Lung (tissue), 13 donors: ENCODE data around the gene ZNF771. TPM values are rescaled to one million over a fixed set of nuclear protein-coding genes. Genes with fewer than 3 reads are reported as not detected.

Source experiments
- ATAC-seq: fragments of 200-7000 bp; cut with Tn5 transposase; one replicate; pipeline ENCODE4 v1.9.1; 2020; ENCODE audit warnings: moderate number of reproducible peaks; ENCODE audit not compliant: insufficient read depth, low FRiP score
- DNase-seq, 3 donors: peaks; one replicate each; pipeline ENCODE4 v3.0.0-alpha.2; 2013 to 2017
- H3K27ac ChIP-seq, 2 donors: one replicate each; pipeline ENCODE4 v1.5.1; 2013; ENCODE audit warnings: mild to moderate bottlenecking in 2 of 2, moderate library complexity in 2 of 2, control low read depth in 1 of 2, inconsistent platforms in 1 of 2, low read depth in 1 of 2, low read length in 1 of 2
- H3K27me3 ChIP-seq, 3 donors: one replicate each; pipeline ENCODE4 v1.5.1; 2013; ENCODE audit warnings: low read length in 2 of 3; ENCODE audit not compliant: control insufficient read depth in 3 of 3, insufficient read depth in 3 of 3
- H3K36me3 ChIP-seq, 4 donors: one replicate each; pipeline ENCODE4 v1.5.1; 2013; ENCODE audit warnings: low read length in 4 of 4, mild to moderate bottlenecking in 1 of 4, moderate library complexity in 1 of 4; ENCODE audit not compliant: control insufficient read depth in 4 of 4, insufficient read depth in 4 of 4
- H3K4me1 ChIP-seq, 5 donors: one replicate each; pipeline ENCODE4 v1.5.1; 2013; ENCODE audit warnings: low read length in 5 of 5, mild to moderate bottlenecking in 2 of 5, moderate library complexity in 1 of 5; ENCODE audit not compliant: control insufficient read depth in 5 of 5, insufficient read depth in 5 of 5
- H3K4me3 ChIP-seq: one replicate; pipeline ENCODE4 v1.5.1; 2013; ENCODE audit warnings: mild to moderate bottlenecking, control low read depth, moderate library complexity
- H3K9ac ChIP-seq, 2 donors: one replicate each; pipeline ENCODE4 v1.5.1; 2013; ENCODE audit warnings: low read length in 2 of 2, control low read depth in 1 of 2; ENCODE audit not compliant: insufficient read depth in 1 of 2
- H3K9me3 ChIP-seq, 4 donors: one replicate each; pipeline ENCODE4 v1.5.1; 2013; ENCODE audit warnings: low read length in 3 of 4, mild to moderate bottlenecking in 1 of 4, moderate library complexity in 1 of 4; ENCODE audit not compliant: control insufficient read depth in 4 of 4, insufficient read depth in 3 of 4
- CTCF ChIP-seq: IDR thresholded peaks from 2 replicates; pipeline ENCODE4 v1.5.1; 2012; ENCODE audit warnings: mild to moderate bottlenecking; ENCODE audit errors: control extremely low read depth, extremely low read depth
- WGBS, 2 donors: extraction: QIAGEN DNeasy Blood & Tissue Kit; methylation state at CpG; one replicate each; pipeline ENCODE4 v1.1.7; 2013; 5-methylcytosine and 5-hydroxymethylcytosine counted together
- polyA plus RNA-seq, 2 donors: library from polyadenylated mRNA; stranded (reverse); fragments of 200-250 nt; gene quantifications; one replicate each; pipeline ENCODE4 v1.2.1, GENCODE V29; 2013
- small RNA-seq: library from RNA; depleted of rRNA; stranded (forward); fragments of <200 nt; gene quantifications from one replicate; pipeline ENCODE3, GENCODE V24; 2014; ENCODE audit warnings: low replicate concordance
- total RNA-seq, 2 donors: library from RNA; depleted of rRNA in 1 of 2; stranded (reverse); fragments of >200 nt in 1 of 2; gene quantifications; one replicate each; pipeline ENCODE4 v1.2.1, GENCODE V29; 2014 to 2021
- donor health status: control.
- donor health status: control.
- donor health status: Bipolar disorder and iron deficiency.
- donor health status: healthy.
- donor health status: DM: yes; HTN: yes; CAD: no.

ZNF771 gene
- total and polyA plus RNA-seq, 4 donors, result 3.0 to 7.2 (median 4.3) TPM

GRCh38 chr16:30464078-30464477, 56.7 kb downstream of the ZNF771 start:
- H3K27me3 ChIP-seq, result no peaks in the 10 kb centered on the region
- no peak overlapping the region for H3K9ac ChIP-seq
- 73 to 84% methylated on average over 7 of the region's 7 CpGs for WGBS, 2 donors
- H3K27ac ChIP-seq, result no peak overlapping the region
- no peak overlapping the region for H3K4me3 ChIP-seq
- H3K36me3 ChIP-seq, result no peaks in the 10 kb centered on the region
- H3K4me1 ChIP-seq, result no peaks in the 10 kb centered on the region
- no peak for TF ChIP-seq CTCF
- no peak for DNase-seq
- ATAC-seq, result no peak
- H3K9me3 ChIP-seq, result no peaks in the 10 kb centered on the region

Small RNA genes within 50 kb of the gene (small RNA-seq; reads per million reads assigned to genes)
- gene RF00019, result not detected
- 0.15 reads per million for gene RF00406

Other genes with a start within 250 kb of the ZNF771 start
- gene CORO1A, start 224.0 kb upstream of the ZNF771 start, total RNA-seq, result 100 to 1,000 TPM in 1 of 2 donors, 10 to 100 TPM in 1; 47.7 to 143 TPM
- 100 to 1,000 TPM in 1 of 2 donors, 10 to 100 TPM in 1; 41.8 to 419 TPM for gene CORO1A, start 224.0 kb upstream of the ZNF771 start, polyA plus RNA-seq
- gene BOLA2B, start 213.9 kb upstream of the ZNF771 start, total RNA-seq, result 100 to 1,000 TPM in 1 of 2 donors, 1 to 10 TPM in 1; 9.8 to 111 TPM
- 100 to 1,000 TPM; 253 to 320 TPM for gene BOLA2B, start 213.9 kb upstream of the ZNF771 start, polyA plus RNA-seq
- gene SLX1A, start 213.7 kb upstream of the ZNF771 start, total RNA-seq, result 10 to 100 TPM; 24.0 to 96.0 TPM
- 10 to 100 TPM; 63.4 to 86.8 TPM for gene SLX1A, start 213.7 kb upstream of the ZNF771 start, polyA plus RNA-seq
- 10 to 100 TPM; 16.3 to 22.4 TPM for gene SULT1A3, start 208.4 kb upstream of the ZNF771 start, total RNA-seq
- gene SULT1A3, start 208.4 kb upstream of the ZNF771 start, polyA plus RNA-seq, result 10 to 100 TPM in 1 of 2 donors, 1 to 10 TPM in 1; 8.3 to 32.8 TPM
- 10 to 100 TPM in 1 of 2 donors, 1 to 10 TPM in 1; 8.4 to 22.9 TPM for gene NPIPB13, start 159.1 kb upstream of the ZNF771 start, total RNA-seq
- gene NPIPB13, start 159.1 kb upstream of the ZNF771 start, polyA plus RNA-seq, result 1 to 10 TPM; 3.5 to 4.7 TPM
- 10 to 100 TPM; 37.5 to 69.8 TPM for gene CD2BP2, start 52.3 kb upstream of the ZNF771 start, total RNA-seq
- gene CD2BP2, start 52.3 kb upstream of the ZNF771 start, polyA plus RNA-seq, result 10 to 100 TPM; 43.5 to 49.1 TPM
- gene TBC1D10B, start 37.1 kb upstream of the ZNF771 start, total RNA-seq, result 10 to 100 TPM; 31.7 to 43.6 TPM
- 10 to 100 TPM; 26.9 to 27.8 TPM for gene TBC1D10B, start 37.1 kb upstream of the ZNF771 start, polyA plus RNA-seq
- gene MYL11, start 32.8 kb upstream of the ZNF771 start, total RNA-seq, result not detected
- gene MYL11, start 32.8 kb upstream of the ZNF771 start, polyA plus RNA-seq, result 1 to 10 TPM in 1 of 2 donors, under 1 TPM in 1; 0.44 to 3.9 TPM
- gene SEPTIN1, start 25.0 kb upstream of the ZNF771 start, total RNA-seq, result 1 to 10 TPM; 3.3 to 4.6 TPM
- 1 to 10 TPM; 5.8 to 7.3 TPM for gene SEPTIN1, start 25.0 kb upstream of the ZNF771 start, polyA plus RNA-seq
- 1 to 10 TPM; 5.3 to 8.0 TPM for gene ZNF48, start 12.2 kb upstream of the ZNF771 start, total RNA-seq
- 1 to 10 TPM; 4.2 to 4.7 TPM for gene ZNF48, start 12.2 kb upstream of the ZNF771 start, polyA plus RNA-seq
- 10 to 100 TPM; 13.2 to 33.8 TPM for gene DCTPP1, start 22.4 kb downstream of the ZNF771 start, total RNA-seq
- 10 to 100 TPM; 20.3 to 50.9 TPM for gene DCTPP1, start 22.4 kb downstream of the ZNF771 start, polyA plus RNA-seq
- 10 to 100 TPM; 17.1 to 54.5 TPM for gene SEPHS2, start 38.3 kb downstream of the ZNF771 start, total RNA-seq
- gene SEPHS2, start 38.3 kb downstream of the ZNF771 start, polyA plus RNA-seq, result 10 to 100 TPM; 37.5 to 68.6 TPM
- 10 to 100 TPM; 14.4 to 48.1 TPM for gene ITGAL, start 65.1 kb downstream of the ZNF771 start, total RNA-seq
- gene ITGAL, start 65.1 kb downstream of the ZNF771 start, polyA plus RNA-seq, result 10 to 100 TPM; 15.2 to 32.8 TPM
- 10 to 100 TPM; 17.9 to 33.9 TPM for gene ZNF768, start 119.0 kb downstream of the ZNF771 start, total RNA-seq
- gene ZNF768, start 119.0 kb downstream of the ZNF771 start, polyA plus RNA-seq, result 10 to 100 TPM; 20.0 to 45.1 TPM
- 10 to 100 TPM; 11.2 to 11.7 TPM for gene ZNF747, start 127.3 kb downstream of the ZNF771 start, total RNA-seq
- 1 to 10 TPM; 7.1 to 7.2 TPM for gene ZNF747, start 127.3 kb downstream of the ZNF771 start, polyA plus RNA-seq
- 10 to 100 TPM; 10.4 to 12.6 TPM for gene ZNF764, start 150.8 kb downstream of the ZNF771 start, total RNA-seq
- gene ZNF764, start 150.8 kb downstream of the ZNF771 start, polyA plus RNA-seq, result 1 to 10 TPM; 4.9 to 6.1 TPM
- 10 to 100 TPM in 1 of 2 donors, 1 to 10 TPM in 1; 8.6 to 22.6 TPM for gene ZNF688, start 164.1 kb downstream of the ZNF771 start, total RNA-seq
- 10 to 100 TPM; 10.5 to 23.3 TPM for gene ZNF688, start 164.1 kb downstream of the ZNF771 start, polyA plus RNA-seq
- gene ZNF785, start 178.1 kb downstream of the ZNF771 start, total RNA-seq, result 10 to 100 TPM; 13.9 to 15.5 TPM
- 1 to 10 TPM; 4.0 to 5.5 TPM for gene ZNF785, start 178.1 kb downstream of the ZNF771 start, polyA plus RNA-seq
- 1 to 10 TPM; 4.4 to 9.5 TPM for gene ZNF689, start 202.8 kb downstream of the ZNF771 start, total RNA-seq
- gene ZNF689, start 202.8 kb downstream of the ZNF771 start, polyA plus RNA-seq, result 1 to 10 TPM; 3.0 to 5.1 TPM
- 10 to 100 TPM; 16.0 to 60.3 TPM for gene PRR14, start 243.4 kb downstream of the ZNF771 start, total RNA-seq
- gene PRR14, start 243.4 kb downstream of the ZNF771 start, polyA plus RNA-seq, result 10 to 100 TPM; 44.7 to 63.2 TPM